ENCODE results near the gene PDCD1LG2. TPM values are rescaled to one million over a fixed set of nuclear protein-coding genes. Genes with fewer than 3 reads are reported as not detected.

The PDCD1LG2 gene
- total RNA-seq, 1 experiment from 2014 or later, result not detected

GRCh38 chr9:5486988-5487387 is 23.3 kb upstream of the PDCD1LG2 start:
- TF ChIP-seq REST (IDR thresholded peaks at IDR 0.05; ENCODE audit: insufficient read depth in 1 of 2, low read depth in 2 of 2, low read length in 1 of 2), result no peak
- no peak for TF ChIP-seq POLR2AphosphoS5 (IDR thresholded peaks at IDR 0.05; ENCODE audit: low read depth, low read length)
- no peak for TF ChIP-seq SIN3A (IDR thresholded peaks at IDR 0.05; ENCODE audit: borderline replicate concordance, insufficient read depth, low read depth, low read length)
- TF ChIP-seq TCF7L2 (IDR thresholded peaks at IDR 0.05; ENCODE audit: low read depth, low read length), result no peak
- no peak for TF ChIP-seq CTCF (IDR thresholded peaks at IDR 0.05)
- intact Hi-C loops (cut with micrococcal nuclease; ENCODE audit: unreplicated experiment), result no loop called here
- BruUV-seq (replicated peaks), result no TSS peak
- no peak for ATAC-seq
- DNase-seq (ENCODE audit: low read depth, low spot score), result no peak
- Histone ChIP-seq H3K4me3 (ENCODE audit: low read depth in 2 of 2, low read length in 2 of 2) (no peak overlapping the region), H3K27me3 (ENCODE audit: control insufficient read depth, insufficient read depth, low read length) (no peaks in the 10 kb centered on the region), H3K27ac (ENCODE audit: low read length) (no peak overlapping the region), H3K9me3 (ENCODE audit: control insufficient read depth, insufficient read depth, low read depth, low read length) (no peaks in the 10 kb centered on the region), H3K36me3 (ENCODE audit: control insufficient read depth, insufficient read depth, low read length) (no peaks in the 10 kb centered on the region), H3K4me1 (ENCODE audit: control insufficient read depth, insufficient read depth, low read length) (no peaks in the 10 kb centered on the region)
- ChIA-PET POLR2A (no interaction called here), CTCF (no interaction called here)
- in situ Hi-C loops (cut with HindIII; ENCODE audit: low pct_unique_long_range_greater_than_20kb, low sequenced_read_pairs), result no loop called here

GRCh38 chr9:5488221-5489008 is 21.9 kb upstream of the PDCD1LG2 start:
- no peaks in the 10 kb centered on the region for H3K9me3 ChIP-seq (ENCODE audit: control insufficient read depth, insufficient read depth, low read depth, low read length)
- intact Hi-C loops (cut with micrococcal nuclease; ENCODE audit: unreplicated experiment), result no loop called here
- BruUV-seq (replicated peaks), result no TSS peak
- no peaks in the 10 kb centered on the region for H3K4me1 ChIP-seq (ENCODE audit: control insufficient read depth, insufficient read depth, low read length)
- TF ChIP-seq CTCF (IDR thresholded peaks at IDR 0.05) (no peak), TCF7L2 (IDR thresholded peaks at IDR 0.05; ENCODE audit: low read depth, low read length) (no peak), POLR2AphosphoS5 (IDR thresholded peaks at IDR 0.05; ENCODE audit: low read depth, low read length) (no peak), REST (IDR thresholded peaks at IDR 0.05; ENCODE audit: insufficient read depth in 1 of 2, low read depth in 2 of 2, low read length in 1 of 2) (no peak), SIN3A (IDR thresholded peaks at IDR 0.05; ENCODE audit: borderline replicate concordance, insufficient read depth, low read depth, low read length) (no peak)
- ChIA-PET CTCF (no interaction called here), POLR2A (interaction anchor here (0.5 kb wide), 1 partner anchor 292 kb away, joined by 3 read pairs; no protein-coding TSS in a partner anchor)
- in situ Hi-C loops (cut with HindIII; ENCODE audit: low pct_unique_long_range_greater_than_20kb, low sequenced_read_pairs), result no loop called here
- no peak overlapping the region for H3K27ac ChIP-seq (ENCODE audit: low read length)
- no peak for ATAC-seq
- no peak for DNase-seq (ENCODE audit: low read depth, low spot score)
- no peaks in the 10 kb centered on the region for H3K36me3 ChIP-seq (ENCODE audit: control insufficient read depth, insufficient read depth, low read length)
- no peak overlapping the region for H3K4me3 ChIP-seq (ENCODE audit: low read depth in 2 of 2, low read length in 2 of 2)
- no peaks in the 10 kb centered on the region for H3K27me3 ChIP-seq (ENCODE audit: control insufficient read depth, insufficient read depth, low read length)

All from Panc1 (cell line).